Measurements from ENCODE around the gene IER2.

IER2 gene

DNA sequence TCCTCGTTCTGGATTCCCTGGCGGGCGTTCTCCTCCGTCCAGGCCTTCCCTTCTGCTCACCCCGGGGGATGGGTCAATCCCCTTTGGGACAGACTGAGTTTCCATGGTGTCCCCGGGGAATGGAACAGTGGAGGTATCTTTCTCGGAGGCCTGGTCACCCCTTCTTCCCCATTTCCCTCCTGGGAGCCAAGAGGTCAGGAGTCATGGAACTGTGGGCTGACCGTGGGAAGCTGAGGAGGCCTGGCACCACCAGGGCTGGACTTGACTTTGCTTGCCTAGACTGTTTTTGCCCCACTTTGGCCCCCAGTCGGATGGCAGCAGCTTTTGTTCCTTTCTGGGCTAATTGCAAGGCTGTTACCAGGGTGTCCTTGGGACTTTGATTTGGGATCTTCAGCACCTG lies 30.2 kb upstream of the IER2 start:
- H3K4me3 ChIP-seq (replicated peaks; ENCODE audit: low read depth, low read length), result peak overlapping the region; percentile 86
- TF ChIP-seq, protein P1, sequence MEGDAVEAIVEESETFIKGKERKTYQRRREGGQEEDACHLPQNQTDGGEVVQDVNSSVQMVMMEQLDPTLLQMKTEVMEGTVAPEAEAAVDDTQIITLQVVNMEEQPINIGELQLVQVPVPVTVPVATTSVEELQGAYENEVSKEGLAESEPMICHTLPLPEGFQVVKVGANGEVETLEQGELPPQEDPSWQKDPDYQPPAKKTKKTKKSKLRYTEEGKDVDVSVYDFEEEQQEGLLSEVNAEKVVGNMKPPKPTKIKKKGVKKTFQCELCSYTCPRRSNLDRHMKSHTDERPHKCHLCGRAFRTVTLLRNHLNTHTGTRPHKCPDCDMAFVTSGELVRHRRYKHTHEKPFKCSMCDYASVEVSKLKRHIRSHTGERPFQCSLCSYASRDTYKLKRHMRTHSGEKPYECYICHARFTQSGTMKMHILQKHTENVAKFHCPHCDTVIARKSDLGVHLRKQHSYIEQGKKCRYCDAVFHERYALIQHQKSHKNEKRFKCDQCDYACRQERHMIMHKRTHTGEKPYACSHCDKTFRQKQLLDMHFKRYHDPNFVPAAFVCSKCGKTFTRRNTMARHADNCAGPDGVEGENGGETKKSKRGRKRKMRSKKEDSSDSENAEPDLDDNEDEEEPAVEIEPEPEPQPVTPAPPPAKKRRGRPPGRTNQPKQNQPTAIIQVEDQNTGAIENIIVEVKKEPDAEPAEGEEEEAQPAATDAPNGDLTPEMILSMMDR (IDR thresholded peaks at IDR 0.05; ENCODE audit: low read length, missing control alignments), result no peak
- no peak for DNase-seq (ENCODE audit: low read depth)

DNA sequence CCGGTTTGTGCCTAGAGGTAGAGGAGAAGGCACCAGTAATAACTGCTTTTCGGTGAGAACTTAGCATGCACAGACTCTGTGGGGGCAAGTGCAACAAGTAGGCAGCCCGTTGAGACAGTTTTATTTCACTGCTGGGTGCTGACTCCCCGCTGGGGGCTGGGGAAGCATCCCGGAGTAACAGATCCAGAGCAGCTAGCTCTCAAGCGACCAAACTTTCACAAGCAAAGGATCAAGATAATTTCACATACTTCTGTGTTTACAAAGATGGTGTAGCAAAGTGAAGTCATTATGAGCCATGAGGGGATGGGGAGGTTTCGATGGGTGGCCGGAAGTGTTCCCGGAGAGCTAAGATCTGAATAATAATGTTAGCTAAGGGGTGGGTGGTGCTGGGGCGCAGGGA lies 29.4 kb upstream of the IER2 start:
- H3K4me3 ChIP-seq (replicated peaks; ENCODE audit: low read depth, low read length), result peak overlapping the region; percentile 32
- DNase-seq (ENCODE audit: low read depth), result peak; percentile 73
- TF ChIP-seq, protein P1 (IDR thresholded peaks at IDR 0.05; ENCODE audit: low read length, missing control alignments), result no peak

DNA sequence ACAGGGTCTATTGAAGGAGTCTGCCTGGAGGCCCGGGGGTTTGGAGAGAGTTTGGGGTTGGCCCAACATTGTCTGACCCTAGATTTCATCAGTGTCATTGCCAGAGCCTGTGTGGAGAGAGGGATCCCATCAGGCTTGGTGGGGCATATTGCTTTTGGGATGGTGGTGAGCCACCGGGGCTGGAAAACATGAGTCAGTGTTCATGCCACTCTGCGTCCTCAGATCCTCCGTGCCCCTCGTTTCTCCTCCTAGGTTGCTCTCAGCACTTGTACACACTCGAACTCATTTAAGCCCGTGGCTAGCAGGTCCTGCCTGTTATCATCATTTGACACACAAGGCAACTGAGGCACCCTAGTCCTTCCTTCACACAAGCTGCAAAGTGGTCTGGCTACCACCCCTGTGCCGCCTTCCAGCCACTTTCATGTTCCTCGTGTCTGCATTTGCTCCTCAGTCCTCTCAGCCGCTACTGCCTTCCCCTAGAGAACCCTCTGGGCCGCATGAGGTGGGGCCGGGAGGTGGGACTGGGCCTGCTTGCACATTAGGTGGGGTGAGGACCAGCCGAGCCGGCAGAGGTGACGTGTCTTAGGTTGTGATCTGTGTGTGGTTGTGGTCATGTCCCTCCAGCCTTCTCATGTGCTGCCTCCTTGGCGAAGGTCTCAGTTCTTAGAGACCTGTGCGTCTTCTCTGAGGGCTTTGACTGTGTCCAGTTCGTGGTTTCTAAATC lies 28.5 kb upstream of the IER2 start:
- TF ChIP-seq, protein P1 (IDR thresholded peaks at IDR 0.05; ENCODE audit: low read length, missing control alignments), result no peak
- H3K4me3 ChIP-seq (replicated peaks; ENCODE audit: low read depth, low read length), result no peak overlapping the region
- DNase-seq (ENCODE audit: low read depth), result no peak

DNA sequence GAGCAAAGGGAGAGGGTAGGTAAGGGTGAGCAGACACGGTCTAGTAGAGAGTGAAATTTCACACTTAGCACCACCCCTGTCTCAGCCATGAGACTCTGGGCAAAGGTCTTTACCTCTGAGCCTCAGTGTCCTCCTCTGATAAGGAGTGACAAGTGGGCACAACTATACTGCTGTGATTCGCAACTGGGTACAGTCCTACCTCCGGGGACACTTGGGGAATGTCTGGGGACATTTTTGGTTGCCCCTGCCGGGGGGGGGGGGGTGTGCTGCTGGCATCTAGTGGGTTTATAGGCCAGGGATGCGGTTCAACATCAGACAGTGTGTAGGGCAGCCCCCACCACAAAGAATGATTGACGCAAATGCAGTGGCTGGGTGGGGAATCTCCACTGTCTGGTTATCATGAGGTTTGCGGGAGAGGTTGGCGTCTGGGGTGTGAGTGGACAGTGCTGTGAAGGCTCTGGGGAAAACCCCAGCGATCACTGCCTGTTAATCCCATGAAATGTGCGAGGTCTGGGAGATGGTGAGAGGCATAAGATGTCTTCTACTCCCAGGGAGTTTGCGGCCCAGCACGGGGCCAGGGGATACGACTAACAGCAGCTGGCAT lies 27.8 kb upstream of the IER2 start:
- H3K4me3 ChIP-seq (replicated peaks; ENCODE audit: low read depth, low read length), result no peak overlapping the region
- no peak for DNase-seq (ENCODE audit: low read depth)
- TF ChIP-seq, protein P1 (IDR thresholded peaks at IDR 0.05; ENCODE audit: low read length, missing control alignments), result no peak

DNA sequence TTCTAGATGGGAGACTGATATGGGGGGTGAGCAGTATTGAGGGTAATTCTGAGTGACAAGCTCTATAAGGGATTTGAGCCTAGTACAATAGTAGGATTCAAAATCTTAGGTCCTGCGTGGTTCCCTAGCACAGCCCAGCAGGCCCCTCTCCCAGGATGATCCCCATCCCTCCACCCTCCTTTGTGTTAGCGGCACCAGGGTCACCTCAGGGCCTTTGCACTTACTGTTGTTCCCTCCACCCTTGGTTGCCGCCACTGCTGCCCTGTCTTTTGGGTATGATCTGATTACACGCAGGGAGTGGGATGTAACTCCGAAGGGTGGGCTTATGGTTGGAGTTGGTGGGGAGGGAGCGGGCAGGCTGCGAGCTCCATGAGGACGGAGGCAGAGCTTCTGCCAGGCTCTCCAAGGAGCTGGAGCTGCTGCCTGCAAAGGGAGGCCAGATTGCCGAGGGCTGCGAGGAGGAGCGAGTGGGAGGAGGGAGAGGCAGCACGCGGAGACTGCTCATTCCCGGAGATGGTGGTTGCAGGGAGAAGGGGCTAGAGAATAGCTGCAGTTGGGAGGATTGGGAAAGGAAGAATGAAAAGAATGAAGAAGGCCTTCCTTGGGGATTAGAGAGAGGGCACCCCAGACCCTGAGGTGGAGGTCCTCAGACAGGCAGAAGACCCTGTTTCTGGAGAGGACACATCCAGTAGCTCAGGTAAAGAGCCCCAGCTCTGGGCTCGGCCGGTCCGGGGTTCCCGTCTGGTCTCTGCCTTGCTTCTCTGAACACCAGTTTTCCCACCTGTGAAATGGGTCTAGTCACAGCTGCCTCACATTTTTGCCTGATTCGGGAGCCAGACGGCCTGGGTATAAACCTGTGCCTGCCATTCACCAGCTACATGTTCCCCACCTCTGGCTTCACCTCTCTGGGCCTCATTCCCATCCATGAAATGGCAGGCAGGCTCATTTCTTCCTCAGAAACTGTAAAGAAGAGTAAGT lies 26.9 kb upstream of the IER2 start:
- DNase-seq (ENCODE audit: low read depth), result no peak
- no peak overlapping the region for H3K4me3 ChIP-seq (replicated peaks; ENCODE audit: low read depth, low read length)
- TF ChIP-seq, protein P1 (IDR thresholded peaks at IDR 0.05; ENCODE audit: low read length, missing control alignments), result no peak

DNA sequence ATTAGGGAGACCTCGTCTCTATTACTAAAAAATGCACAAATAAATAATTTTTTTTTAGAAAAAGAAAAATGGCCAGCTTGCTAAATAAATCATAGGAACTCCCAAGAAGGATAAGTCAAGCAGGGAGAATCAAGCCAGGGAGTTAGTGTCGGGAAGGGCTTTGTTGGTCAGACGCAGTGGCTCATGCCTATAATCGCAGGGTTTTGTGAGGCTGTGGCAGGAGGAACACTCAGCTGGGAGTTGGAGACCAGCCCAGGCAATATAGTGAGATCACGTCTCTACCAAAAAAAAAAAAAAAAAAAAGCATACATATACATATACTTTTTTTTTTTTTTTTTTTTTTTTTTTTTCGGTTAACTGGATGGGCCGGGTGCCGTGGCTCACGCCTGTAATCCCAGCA lies 23.2 kb upstream of the IER2 start:
- no peak overlapping the region for H3K4me3 ChIP-seq (replicated peaks; ENCODE audit: low read depth, low read length)
- TF ChIP-seq, protein P1 (IDR thresholded peaks at IDR 0.05; ENCODE audit: low read length, missing control alignments), result no peak
- no peak for DNase-seq (ENCODE audit: low read depth)
